Stimulated activated naive CD8-positive, alpha-beta T cell treated with anti-CD3 and anti-CD28 coated beads, Interleukin-15, Interleukin-2, amounts not matched to agents 100 ng/mL and 50 ng/mL, for 24 hours (primary cell): ENCODE results near the gene F5.

Source experiments
- H3K27ac Mint-ChIP-seq: one replicate; pipeline ENCODE4 v1.8.0; 2021; ENCODE audit warnings: mild to moderate bottlenecking, mixed read lengths
- H3K27me3 Mint-ChIP-seq: one replicate; pipeline ENCODE4 v1.8.0; 2021; ENCODE audit warnings: mixed read lengths
- H3K36me3 Mint-ChIP-seq: one replicate; pipeline ENCODE4 v1.8.0; 2021; ENCODE audit warnings: low read depth, mixed read lengths
- H3K4me1 Mint-ChIP-seq: one replicate; pipeline ENCODE4 v1.8.0; 2021; ENCODE audit warnings: low read depth, mixed read lengths
- H3K4me3 Mint-ChIP-seq: one replicate; pipeline ENCODE4 v1.8.0; 2021; ENCODE audit warnings: mild to moderate bottlenecking, mixed read lengths
- H3K9me3 Mint-ChIP-seq: one replicate; pipeline ENCODE4 v1.8.0; 2021; ENCODE audit warnings: mixed read lengths

The F5 gene

GRCh38 chr1:169586395-169587255, at the start of gene F5:
TSS of gene F5 (minus strand) at chr1:169586481. CDS start at chr1:169586386, 95 bp downstream.
- Mint-ChIP-seq H3K36me3 (peaks cover 19% of the 10 kb centered on the region), H3K9me3 (no peaks in the 10 kb centered on the region), H3K4me3 (peak within 1 kb of the TSS; percentile 94), H3K4me1 (peaks cover 73% of the 10 kb centered on the region), H3K27me3 (no peaks in the 10 kb centered on the region), H3K27ac (peak within 1 kb of the TSS; percentile 96)

GRCh38 chr1:169634877-169635276, 48.6 kb upstream of the F5 start:
- Mint-ChIP-seq H3K4me3 (no peak overlapping the region), H3K4me1 (peaks cover 19% of the 10 kb centered on the region), H3K27ac (no peak overlapping the region), H3K36me3 (peaks cover 17% of the 10 kb centered on the region), H3K9me3 (peaks cover 27% of the 10 kb centered on the region), H3K27me3 (no peaks in the 10 kb centered on the region)

- H3K4me1 Mint-ChIP-seq: peaks cover 26% of the 10 kb centered on the region
- H3K36me3 Mint-ChIP-seq: peaks cover 17% of the 10 kb centered on the region
- no peak overlapping the region for H3K27ac Mint-ChIP-seq
- no peaks in the 10 kb centered on the region for H3K27me3 Mint-ChIP-seq
- H3K9me3 Mint-ChIP-seq: peaks cover 27% of the 10 kb centered on the region
- no peak overlapping the region for H3K4me3 Mint-ChIP-seq
These were observed 47.9 kb upstream of the F5 start for GRCh38 chr1:169634145-169634544.

- H3K27ac Mint-ChIP-seq: peak overlapping the region; percentile 4
- peaks cover 49% of the 10 kb centered on the region for H3K4me1 Mint-ChIP-seq
- peaks cover 27% of the 10 kb centered on the region for H3K9me3 Mint-ChIP-seq
- H3K4me3 Mint-ChIP-seq: no peak overlapping the region
- peaks cover 17% of the 10 kb centered on the region for H3K36me3 Mint-ChIP-seq
- no peaks in the 10 kb centered on the region for H3K27me3 Mint-ChIP-seq
These were observed 45.0 kb upstream of the F5 start for GRCh38 chr1:169631249-169631648.

- Mint-ChIP-seq H3K27ac (no peak within 1 kb of the TSS), H3K36me3 (peaks cover 15% of the 10 kb centered on the region), H3K4me1 (peaks cover 61% of the 10 kb centered on the region), H3K4me3 (no peak within 1 kb of the TSS), H3K27me3 (no peaks in the 10 kb centered on the region), H3K9me3 (peaks cover 25% of the 10 kb centered on the region)
These were observed 43.7 kb upstream of the F5 start, which contains the start of gene SELP for GRCh38 chr1:169630006-169630405. TSS of gene SELP (minus strand) at chr1:169630124. CDS start at chr1:169630074, 50 bp downstream.

- Mint-ChIP-seq H3K27me3 (no peaks in the 10 kb centered on the region), H3K4me3 (no peak overlapping the region), H3K36me3 (peaks cover 4% of the 10 kb centered on the region), H3K27ac (peak overlapping the region; percentile 77), H3K4me1 (peaks cover 71% of the 10 kb centered on the region), H3K9me3 (peaks cover 4% of the 10 kb centered on the region)
These were observed 38.6 kb upstream of the F5 start for GRCh38 chr1:169624912-169625311.

- no peak overlapping the region for H3K4me3 Mint-ChIP-seq
- H3K27me3 Mint-ChIP-seq: no peaks in the 10 kb centered on the region
- peak overlapping the region; percentile 77 for H3K27ac Mint-ChIP-seq
- peaks cover 4% of the 10 kb centered on the region for H3K36me3 Mint-ChIP-seq
- peaks cover 4% of the 10 kb centered on the region for H3K9me3 Mint-ChIP-seq
- H3K4me1 Mint-ChIP-seq: peaks cover 63% of the 10 kb centered on the region
These were observed 37.8 kb upstream of the F5 start for GRCh38 chr1:169624122-169624521.

GRCh38 chr1:169623132-169623926, 37.0 kb upstream of the F5 start:
- Mint-ChIP-seq H3K36me3 (peaks cover 4% of the 10 kb centered on the region), H3K4me3 (peak overlapping the region; percentile 14), H3K27ac (peak overlapping the region; percentile 71), H3K27me3 (no peaks in the 10 kb centered on the region), H3K4me1 (peaks cover 55% of the 10 kb centered on the region), H3K9me3 (peaks cover 4% of the 10 kb centered on the region)

- no peak overlapping the region for H3K27ac Mint-ChIP-seq
- no peaks in the 10 kb centered on the region for H3K27me3 Mint-ChIP-seq
- peaks cover 36% of the 10 kb centered on the region for H3K4me1 Mint-ChIP-seq
- H3K9me3 Mint-ChIP-seq: no peaks in the 10 kb centered on the region
- no peak overlapping the region for H3K4me3 Mint-ChIP-seq
- H3K36me3 Mint-ChIP-seq: no peaks in the 10 kb centered on the region
These were observed 34.3 kb upstream of the F5 start for GRCh38 chr1:169620565-169620964.

GRCh38 chr1:169618367-169618766, 32.1 kb upstream of the F5 start:
- Mint-ChIP-seq H3K36me3 (no peaks in the 10 kb centered on the region), H3K27me3 (no peaks in the 10 kb centered on the region), H3K4me3 (no peak overlapping the region), H3K4me1 (peaks cover 23% of the 10 kb centered on the region), H3K9me3 (no peaks in the 10 kb centered on the region), H3K27ac (no peak overlapping the region)

GRCh38 chr1:169615803-169616202, 29.5 kb upstream of the F5 start:
- Mint-ChIP-seq H3K36me3 (no peaks in the 10 kb centered on the region), H3K4me1 (peaks cover 19% of the 10 kb centered on the region), H3K27me3 (no peaks in the 10 kb centered on the region), H3K27ac (no peak overlapping the region), H3K4me3 (no peak overlapping the region), H3K9me3 (no peaks in the 10 kb centered on the region)

- Mint-ChIP-seq H3K9me3 (no peaks in the 10 kb centered on the region), H3K4me1 (peaks cover 26% of the 10 kb centered on the region), H3K27me3 (no peaks in the 10 kb centered on the region), H3K27ac (no peak overlapping the region), H3K4me3 (no peak overlapping the region), H3K36me3 (no peaks in the 10 kb centered on the region)
These were observed 24.6 kb upstream of the F5 start for GRCh38 chr1:169610858-169611257.

GRCh38 chr1:169610108-169610507, 23.8 kb upstream of the F5 start:
- Mint-ChIP-seq H3K9me3 (no peaks in the 10 kb centered on the region), H3K4me1 (peaks cover 27% of the 10 kb centered on the region), H3K36me3 (no peaks in the 10 kb centered on the region), H3K27ac (no peak overlapping the region), H3K27me3 (no peaks in the 10 kb centered on the region), H3K4me3 (no peak overlapping the region)

- Mint-ChIP-seq H3K36me3 (no peaks in the 10 kb centered on the region), H3K27me3 (no peaks in the 10 kb centered on the region), H3K4me3 (no peak overlapping the region), H3K27ac (no peak overlapping the region), H3K9me3 (no peaks in the 10 kb centered on the region), H3K4me1 (peaks cover 38% of the 10 kb centered on the region)
These were observed 21.9 kb upstream of the F5 start for GRCh38 chr1:169608226-169608625.
